Measurements from ENCODE around the gene RNF7.
"Not testable (repeated sequence)": the region's sequence is repeated elsewhere in the genome, so short reads cannot be mapped to it uniquely, and the experiment has no call there.

RNF7 gene

DNA sequence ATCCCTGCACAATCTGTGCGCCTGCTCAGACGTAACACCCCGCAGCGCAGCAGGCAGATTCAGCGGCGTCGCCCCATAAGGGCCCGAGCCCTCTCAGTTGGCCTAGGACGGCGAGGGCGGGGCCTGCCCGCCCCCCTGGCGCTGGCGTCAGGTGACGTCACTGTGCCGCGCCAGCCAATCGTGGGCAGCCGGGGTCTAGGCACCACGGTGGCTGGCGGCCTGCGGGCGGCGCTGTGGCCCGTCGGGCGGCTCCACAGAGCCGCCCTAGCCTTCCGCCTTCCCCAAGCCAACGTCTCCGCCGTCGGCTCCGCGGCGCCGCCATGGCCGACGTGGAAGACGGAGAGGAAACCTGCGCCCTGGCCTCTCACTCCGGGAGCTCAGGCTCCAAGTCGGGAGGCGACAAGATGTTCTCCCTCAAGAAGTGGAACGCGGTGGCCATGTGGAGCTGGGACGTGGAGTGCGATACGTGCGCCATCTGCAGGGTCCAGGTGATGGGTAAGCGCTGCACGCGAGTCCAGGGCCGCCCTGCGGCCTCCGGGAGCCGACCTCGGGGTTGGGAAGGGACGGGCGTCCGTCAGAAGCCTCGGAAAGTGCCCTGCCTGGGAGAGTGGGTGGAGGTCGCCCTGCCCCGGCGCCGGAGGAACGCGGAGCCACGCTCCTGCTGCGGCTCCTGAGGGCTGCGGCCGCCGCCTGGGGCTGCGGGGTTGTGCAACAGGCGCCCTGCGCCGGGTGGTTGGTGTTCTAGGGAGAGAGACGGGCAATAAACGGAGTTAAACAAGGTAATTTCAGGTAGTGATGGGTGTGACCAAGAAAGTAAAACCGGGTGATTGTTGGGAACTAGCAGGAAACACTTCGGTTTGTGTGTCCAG is at the start of gene RNF7:
RNF7 (plus strand) TSS at position 277 of the 869 bp plus-strand sequence; CDS start at position 321, 44 bp downstream.
- peak; percentile 94 for DNase-seq

DNA sequence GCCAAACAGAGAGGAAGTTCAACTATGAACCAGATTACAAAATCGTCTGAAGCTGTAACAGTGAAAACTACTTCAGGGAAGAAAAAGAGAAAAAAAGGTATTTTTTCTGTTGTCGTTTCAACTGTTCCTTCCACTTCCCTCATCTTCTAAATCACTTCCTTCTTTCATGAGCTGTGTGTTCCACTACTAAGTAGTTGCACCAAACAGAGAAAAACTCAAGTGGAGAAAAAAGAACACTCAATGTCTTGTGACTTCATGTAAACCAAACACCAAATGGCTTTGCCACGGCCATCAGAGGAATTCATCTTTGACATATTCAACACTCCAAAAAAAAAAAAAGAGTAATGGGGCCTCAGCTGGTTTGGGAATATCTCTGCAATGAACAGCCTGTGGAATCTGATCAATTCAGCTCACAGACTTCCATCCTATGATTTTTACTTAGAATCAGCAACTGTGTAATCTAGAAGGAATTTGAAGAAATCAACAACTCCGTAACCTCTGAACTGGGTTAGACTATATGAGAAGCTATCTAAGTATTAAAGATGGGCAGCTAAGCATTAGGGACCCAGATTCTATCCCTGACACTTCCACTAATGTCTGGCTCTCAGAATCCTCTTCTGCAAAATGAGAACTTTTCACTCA is 47.5 kb upstream of the RNF7 start:
- no peak for DNase-seq

GRCh38 chr3:141691471-141691870 is 46.6 kb upstream of the RNF7 start:
- DNase-seq: not testable (repeated sequence)

GRCh38 chr3:141692973-141693372 is 45.1 kb upstream of the RNF7 start:
- DNase-seq: not testable (repeated sequence)

GRCh38 chr3:141699324-141699723 is 38.8 kb upstream of the RNF7 start:
- DNase-seq: peak; percentile 7

DNA sequence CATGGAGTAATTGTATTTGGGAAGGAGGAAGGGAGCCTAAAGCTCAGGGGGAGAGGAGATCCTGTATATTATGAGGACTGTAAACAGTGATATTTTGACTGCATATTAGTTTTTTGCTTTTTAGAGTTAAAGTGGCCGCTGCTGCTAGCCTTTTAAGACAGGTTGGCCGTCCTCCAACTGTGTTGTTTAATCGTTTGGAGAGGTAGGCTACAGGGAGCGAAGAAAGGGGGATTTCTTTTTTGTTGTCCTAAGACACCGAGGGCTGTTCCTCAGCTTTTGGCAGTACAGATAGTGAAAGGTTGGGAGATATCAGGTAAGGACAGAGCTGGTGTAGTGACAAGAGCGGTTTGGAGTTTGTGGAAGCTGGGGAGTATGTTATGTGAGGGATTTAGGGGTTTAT is 38.2 kb upstream of the RNF7 start:
- peak; percentile 21 for DNase-seq

DNA sequence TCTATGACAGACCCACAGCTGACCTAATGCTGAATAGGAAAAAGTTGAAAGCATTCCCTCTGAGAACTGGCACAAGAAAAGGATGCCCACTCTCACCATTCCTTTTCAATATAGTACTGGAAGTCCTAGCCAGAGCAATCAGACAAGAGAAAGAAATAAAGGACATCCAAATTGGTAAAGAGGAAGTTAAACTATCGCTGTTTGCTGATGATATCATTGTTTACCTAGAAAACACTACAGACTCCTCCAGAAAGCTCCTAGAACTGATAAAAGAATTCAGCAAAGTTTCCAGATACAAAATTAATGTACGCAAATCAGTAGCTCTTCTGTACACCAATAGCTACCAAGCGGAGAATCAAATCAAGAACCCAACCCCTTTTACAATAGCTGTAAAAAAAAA is 34.7 kb upstream of the RNF7 start:
- not testable (repeated sequence) for DNase-seq

GRCh38 chr3:141707741-141708203 is 30.3 kb upstream of the RNF7 start:
- DNase-seq: no peak

GRCh38 chr3:141708367-141708766 is 29.7 kb upstream of the RNF7 start:
- DNase-seq: no peak

DNA sequence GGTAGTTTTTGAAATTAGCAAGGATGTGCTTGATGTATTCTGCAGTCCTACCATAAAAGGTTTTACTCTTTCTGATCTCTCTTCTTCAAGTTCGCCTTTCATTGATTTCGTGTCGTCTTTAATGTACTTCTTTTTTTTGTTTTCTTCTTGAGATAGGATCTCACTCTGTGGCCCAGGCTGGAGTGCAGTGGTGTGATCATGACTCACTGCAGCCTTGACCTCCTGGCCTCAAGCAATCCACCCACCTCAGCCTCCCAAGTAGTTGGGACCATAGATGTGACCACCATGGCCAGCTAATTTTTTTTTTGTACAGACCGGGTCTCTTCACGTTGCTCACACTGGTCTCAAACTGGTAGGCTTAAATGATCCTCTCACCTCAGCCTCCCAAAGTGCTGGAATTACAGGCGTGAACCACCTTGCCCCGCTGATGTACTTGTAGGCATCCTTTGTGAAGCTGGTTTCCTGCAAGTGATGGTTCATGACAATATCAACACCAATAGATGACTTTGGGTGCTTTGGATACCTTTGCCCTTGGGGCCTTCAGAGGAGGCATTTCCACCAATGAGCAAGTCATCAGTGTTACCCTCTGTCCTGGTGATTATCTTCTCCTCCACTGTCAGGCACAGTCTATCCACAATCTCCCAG is 28.9 kb upstream of the RNF7 start:
- DNase-seq: no peak

DNA sequence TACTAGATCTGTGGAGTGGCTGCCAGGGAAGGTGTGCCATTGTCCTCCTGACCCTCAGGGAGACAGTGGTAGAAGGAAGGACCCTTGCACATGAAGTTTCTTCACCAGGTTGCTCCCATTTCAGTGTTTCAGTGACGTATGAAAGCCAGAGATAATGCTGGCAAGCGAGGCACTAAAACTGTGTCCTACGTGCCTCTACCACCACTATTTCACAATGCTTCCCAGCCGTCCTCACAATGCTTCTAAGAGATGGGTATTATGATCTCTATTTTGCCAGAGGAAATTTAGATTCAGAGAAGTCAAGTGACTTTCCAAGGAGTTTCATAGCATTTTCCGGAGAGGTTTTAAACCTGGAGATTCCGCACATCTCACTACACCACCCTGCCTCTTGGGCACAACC is 28.0 kb upstream of the RNF7 start:
- no peak for DNase-seq

DNA sequence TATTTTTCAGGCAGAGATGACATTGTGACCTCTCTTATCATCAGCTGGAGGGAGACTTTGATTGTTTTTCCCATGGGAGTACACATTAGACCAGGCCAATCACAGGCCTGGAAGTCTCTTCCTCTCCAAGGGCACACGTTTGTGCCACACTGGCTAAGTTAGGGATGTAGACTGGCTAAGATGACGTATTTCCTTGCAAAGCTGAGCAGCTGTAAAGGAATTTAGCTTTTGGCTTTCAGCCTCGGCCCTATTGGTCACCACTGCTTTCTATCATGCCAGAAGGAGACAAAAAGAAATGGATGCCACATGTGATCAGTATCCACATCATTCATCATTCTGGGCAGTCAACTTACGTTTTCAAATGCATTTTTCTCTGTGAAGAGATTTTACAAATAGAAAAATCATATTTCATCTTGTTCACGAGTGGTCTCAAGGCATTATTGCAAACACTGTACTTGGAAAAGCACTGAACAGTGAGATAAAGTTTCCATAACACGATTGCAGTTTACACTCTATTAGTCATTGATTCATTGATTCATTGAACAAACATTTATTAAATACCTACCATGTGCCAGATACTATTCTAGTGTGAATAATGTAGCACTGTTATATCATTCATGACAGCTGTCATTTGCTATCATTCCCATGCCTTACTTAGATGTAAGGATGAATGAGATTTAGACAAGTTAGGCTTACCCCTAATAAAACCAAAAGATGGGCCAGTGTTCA is 27.0 kb upstream of the RNF7 start:
- no peak for DNase-seq

GRCh38 chr3:141714671-141715070 is 23.4 kb upstream of the RNF7 start:
- no peak for DNase-seq

DNA sequence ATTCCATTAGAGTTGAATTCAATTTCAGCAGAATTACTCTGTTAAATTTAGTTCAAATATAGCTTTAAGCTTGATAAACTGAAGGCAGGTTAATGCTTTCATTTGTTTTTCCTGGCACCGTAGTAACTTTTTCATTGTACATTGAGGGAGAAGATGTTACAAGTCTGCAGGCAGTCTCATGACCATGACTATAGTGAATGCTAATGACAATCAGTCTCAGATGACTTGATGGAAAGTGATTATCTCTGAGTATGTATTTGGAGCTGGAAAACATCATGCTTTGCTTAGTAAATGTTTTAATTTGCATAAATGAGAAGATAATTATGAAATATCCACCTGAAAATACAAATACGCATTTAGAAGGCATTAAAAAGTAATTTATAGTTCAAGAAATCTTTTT is 16.0 kb upstream of the RNF7 start:
- DNase-seq: no peak

GRCh38 chr3:141722648-141723047 is 15.4 kb upstream of the RNF7 start:
- DNase-seq: no peak

DNA sequence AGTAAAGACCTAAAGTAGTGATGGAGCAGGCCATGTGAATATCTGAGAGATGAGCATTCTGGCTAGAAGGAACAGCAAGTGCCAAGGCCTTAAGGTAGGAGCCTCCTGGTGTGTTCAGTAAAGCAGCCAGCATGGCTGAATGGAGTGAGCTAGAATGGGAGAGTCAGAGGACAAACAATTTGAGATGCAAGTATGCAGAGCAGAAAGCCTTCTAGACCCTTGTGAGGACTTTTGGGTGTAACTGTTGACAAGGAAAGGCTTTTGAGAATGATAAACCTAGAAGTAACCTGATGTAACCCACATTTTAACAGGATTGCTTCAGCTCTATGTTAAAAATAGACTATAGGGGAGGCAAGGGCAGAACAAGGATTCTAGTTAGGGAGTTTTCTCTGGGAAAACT is 14.8 kb upstream of the RNF7 start:
- no peak for DNase-seq

- no peak for DNase-seq
These were observed 13.9 kb upstream of the RNF7 start for GRCh38 chr3:141724186-141724585.

GRCh38 chr3:141725036-141725435 is 13.1 kb upstream of the RNF7 start:
- no peak for DNase-seq

- no peak for DNase-seq
These were observed 11.6 kb upstream of the RNF7 start for GRCh38 chr3:141726483-141726882.

DNA sequence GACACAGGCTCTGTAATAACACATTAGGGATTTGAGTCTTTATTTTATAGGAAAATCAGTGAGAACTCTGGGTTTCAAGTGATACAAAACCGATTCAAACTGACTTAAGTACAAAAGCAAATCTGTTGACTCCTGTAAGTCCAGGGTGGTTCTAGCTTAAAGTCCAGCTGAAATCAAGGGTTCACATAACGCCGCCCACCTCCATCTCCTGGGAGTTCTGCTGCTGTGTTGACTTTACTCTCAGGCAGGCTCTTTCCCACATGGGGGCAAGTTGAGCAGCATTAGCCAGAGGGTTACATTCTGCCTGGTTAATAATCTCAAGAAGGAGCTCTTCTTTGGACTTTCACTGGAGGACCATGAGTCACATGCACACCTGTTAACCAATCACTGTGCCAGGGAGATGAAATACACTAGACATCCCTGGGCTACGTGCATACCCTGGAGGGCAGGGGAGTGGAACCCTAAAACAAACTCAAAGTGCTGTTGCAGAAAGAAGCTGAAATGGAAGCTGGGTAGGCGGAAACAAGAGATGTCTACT is 9.7 kb upstream of the RNF7 start:
- no peak for DNase-seq

GRCh38 chr3:141729240-141729639 is 8.9 kb upstream of the RNF7 start:
- DNase-seq: no peak

- no peak for DNase-seq
These were observed 2.9 kb upstream of the RNF7 start for GRCh38 chr3:141735176-141735575.
